ENCODE results near the gene CFAP20DC.
"Not testable (repeated sequence)": the region's sequence is repeated elsewhere in the genome, so short reads cannot be mapped to it uniquely, and the experiment has no call there.

CFAP20DC gene

GRCh38 chr3:58864480-58864879 lies 185.3 kb downstream of the CFAP20DC start:
- DNase-seq, result no peak

DNA sequence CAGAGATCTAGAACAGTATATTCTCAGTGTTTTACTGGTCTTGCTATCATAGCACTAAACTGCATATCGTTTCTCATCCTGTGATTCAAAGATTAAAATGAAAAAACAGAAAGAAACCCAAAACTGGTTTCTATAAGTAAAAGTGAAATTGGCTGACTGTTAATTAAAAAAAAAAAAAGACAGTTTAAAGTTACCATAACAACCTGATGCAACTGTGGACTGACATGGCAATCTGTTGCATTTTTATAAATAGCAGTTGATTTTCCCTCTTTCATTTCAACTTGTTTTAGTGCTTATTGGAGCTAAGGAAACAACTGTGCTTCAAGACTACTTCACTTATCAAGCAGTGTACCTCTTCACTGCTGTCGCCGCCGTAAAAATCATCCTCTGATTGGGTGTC lies 186.6 kb downstream of the CFAP20DC start:
- DNase-seq, result no peak

DNA sequence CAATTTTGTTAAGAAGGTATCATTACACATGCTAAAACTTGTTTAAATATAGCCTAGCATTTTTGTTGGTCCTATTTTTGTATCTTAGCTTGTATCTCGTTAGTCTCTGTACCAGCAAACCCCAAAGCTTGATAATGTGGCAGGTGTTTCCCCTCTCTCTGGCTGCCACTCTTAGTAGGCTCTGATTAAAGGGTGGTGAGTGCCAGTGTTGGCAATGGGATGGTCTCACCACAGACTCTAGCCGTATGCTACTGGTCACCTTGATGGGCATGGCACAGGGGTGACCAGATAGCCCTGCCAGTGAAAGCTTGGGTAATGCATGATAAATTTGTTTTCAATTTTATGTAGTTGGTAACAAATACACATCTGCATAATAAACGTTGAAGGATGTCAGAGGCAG lies 188.3 kb downstream of the CFAP20DC start:
- no peak for DNase-seq

- DNase-seq, result no peak
Observed at GRCh38 chr3:58858126-58858525, 191.7 kb downstream of the CFAP20DC start.

GRCh38 chr3:58857402-58857801 lies 192.4 kb downstream of the CFAP20DC start:
- DNase-seq, result no peak

GRCh38 chr3:58848826-58849225 lies 201.0 kb downstream of the CFAP20DC start:
- no peak for DNase-seq

DNA sequence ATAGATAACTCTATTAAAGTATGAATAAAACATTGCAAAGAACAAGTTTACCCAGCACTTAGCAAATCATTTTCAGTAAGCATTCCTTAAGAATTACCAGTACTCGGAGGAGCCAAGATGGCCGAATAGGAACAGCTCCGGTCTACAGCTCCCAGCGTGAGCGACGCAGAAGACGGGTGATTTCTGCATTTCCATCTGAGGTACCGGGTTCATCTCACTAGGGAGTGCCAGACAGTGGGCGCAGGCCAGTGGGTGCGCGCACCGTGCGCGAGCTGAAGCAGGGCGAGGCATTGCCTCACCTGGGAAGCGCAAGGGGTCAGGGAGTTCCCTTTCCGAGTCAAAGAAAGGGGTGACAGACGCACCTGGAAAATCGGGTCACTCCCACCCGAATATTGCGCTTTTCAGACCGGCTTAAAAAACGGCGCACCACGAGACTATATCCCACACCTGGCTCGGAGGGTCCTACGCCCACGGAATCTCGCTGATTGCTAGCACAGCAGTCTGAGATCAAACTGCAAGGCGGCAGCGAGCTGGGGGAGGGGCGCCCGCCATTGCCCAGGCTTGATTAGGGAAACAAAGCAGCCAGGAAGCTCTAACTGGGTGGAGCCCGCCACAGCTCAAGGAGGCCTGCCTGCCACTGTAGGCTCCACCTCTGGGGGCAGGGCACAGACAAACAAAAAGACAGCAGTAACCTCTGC lies 207.6 kb downstream of the CFAP20DC start:
- DNase-seq, result not testable (repeated sequence)

GRCh38 chr3:58840949-58841348 lies 208.9 kb downstream of the CFAP20DC start:
- DNase-seq, result no peak

DNA sequence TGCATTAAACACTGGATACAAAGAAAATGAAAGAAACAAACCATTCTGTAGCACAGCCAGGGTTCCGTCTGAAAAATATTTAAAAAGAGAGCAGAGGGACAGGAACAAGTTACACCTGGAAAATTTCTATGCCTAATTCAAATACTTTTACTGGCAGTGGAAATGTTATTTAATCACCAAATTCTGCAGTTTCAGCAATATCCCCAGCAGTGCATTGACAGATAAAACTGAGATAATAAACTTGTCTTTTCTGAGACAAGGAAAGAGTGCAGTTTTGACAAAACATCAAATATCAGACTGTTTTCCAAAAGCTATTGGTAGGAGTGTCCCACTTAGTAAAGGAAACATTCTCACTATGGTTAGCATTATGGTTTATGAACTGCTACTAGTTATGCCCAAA lies 209.9 kb downstream of the CFAP20DC start:
- DNase-seq, result no peak

DNA sequence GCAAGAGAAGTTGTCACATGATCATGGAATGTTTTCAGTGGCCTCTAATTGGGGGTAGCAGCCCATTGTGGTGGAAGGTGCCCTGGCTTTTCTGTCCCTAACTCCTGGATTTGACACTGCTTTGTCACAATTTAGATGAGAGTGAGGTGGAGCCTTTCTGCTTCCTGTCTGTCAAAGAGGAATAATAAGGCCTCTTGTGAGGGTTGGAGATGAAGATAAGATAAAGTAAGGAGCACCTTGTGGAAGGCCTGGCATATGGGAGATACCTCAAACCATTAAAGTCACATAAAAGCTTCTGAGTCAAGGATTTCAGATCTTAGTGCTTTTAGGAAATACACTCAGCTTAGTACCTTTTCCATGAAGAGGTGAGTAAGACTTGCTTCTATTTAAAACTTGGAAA lies 210.6 kb downstream of the CFAP20DC start:
- no peak for DNase-seq

- DNase-seq, result no peak
Observed at GRCh38 chr3:58837856-58838255, 212.0 kb downstream of the CFAP20DC start.

DNA sequence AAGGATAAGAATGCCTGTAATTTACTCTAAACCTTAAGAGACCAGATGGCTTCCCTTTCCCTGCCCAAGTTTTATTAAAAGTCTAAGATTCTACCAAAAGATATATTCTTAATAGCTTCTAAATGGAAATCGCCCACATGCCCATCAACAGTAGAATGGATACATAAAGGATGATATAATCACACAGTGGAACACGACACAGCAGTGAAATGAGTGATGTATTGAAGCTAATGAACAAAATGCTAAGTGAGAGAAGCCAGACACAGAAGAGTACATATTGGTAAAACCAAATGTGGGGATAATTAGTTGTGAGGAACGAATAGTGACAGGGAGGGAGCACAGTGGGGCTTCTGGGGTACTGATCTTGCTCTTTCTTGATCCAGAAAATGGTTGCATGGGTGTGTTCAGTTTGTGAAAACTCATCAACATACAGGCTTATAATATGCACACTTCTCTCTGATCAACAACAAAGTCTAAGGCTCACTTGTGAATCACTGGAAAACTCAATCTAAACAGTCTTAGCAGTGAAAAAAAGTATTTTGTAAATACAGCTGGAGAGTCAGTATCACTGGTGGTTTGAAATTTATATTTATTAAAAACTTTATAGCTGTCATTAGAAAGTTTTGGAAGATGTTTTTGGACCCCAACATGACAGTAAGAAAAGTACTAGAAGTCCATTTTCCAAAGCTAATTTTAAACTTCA lies 212.5 kb downstream of the CFAP20DC start:
- no peak for DNase-seq

- DNase-seq, result no peak
Observed at GRCh38 chr3:58835086-58835485, 214.7 kb downstream of the CFAP20DC start.

DNA sequence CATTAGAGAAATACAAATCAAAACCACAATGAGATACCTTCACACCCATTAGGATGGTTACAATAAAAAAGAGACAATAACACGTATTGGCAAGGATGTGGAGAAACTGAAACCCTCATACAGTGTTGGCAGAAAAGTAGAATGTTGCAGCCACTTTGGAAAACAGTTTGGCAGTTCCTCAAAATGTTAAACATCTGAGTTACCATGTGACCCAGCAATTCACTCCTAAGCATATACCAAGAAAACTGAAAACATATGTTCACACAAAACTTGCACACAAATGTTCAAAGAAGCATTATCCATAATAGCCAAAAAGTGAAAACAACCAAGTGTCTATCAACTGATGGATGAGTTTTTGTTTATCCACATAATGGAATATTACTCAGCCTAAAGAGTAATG lies 216.3 kb downstream of the CFAP20DC start:
- DNase-seq, result no peak

- no peak for DNase-seq
Observed at GRCh38 chr3:58829321-58830000, 220.4 kb downstream of the CFAP20DC start.

- no peak for DNase-seq
Observed at GRCh38 chr3:58824777-58825176, 225.0 kb downstream of the CFAP20DC start.

DNA sequence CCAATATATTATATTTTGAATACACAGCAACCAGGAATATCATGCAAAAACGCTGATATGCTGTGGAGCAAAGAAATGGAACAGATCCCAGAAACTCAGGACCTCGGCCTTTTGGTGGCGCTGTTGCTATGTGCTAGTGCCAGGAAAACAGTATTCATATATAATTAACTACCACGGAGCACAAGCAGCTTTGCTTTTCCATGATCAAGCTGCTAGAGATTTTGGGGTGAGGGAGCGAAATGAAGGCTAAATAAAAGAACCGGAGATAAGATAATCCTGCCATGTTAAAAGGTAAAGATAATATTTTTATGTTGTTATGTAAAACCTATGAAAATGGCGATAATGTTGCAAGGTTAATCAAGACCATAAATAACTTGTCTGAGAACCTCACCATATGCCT lies 225.5 kb downstream of the CFAP20DC start:
- DNase-seq, result no peak

- not testable (repeated sequence) for DNase-seq
Observed at GRCh38 chr3:58806551-58807244, 243.1 kb downstream of the CFAP20DC start.

DNA sequence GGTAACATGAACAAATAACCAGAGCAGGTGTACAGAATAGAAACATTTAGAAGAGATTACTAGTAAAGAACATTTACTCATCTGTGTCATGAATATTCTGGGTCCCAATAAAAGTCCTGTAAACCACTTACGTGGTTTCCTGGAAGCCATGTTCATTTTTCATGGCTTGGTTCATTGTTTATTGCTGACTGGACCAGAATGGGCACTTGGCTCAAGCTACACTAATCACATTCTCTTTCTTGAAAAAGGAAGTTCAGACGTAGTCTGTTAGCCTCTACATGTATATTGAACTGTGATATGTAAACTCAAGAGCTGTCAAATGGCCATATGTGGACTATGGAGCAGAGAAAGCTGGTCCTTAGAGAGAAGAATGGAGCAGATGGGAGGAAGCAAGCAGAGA lies 244.9 kb downstream of the CFAP20DC start:
- no peak for DNase-seq

GRCh38 chr3:58801541-58801940 lies 248.3 kb downstream of the CFAP20DC start:
- no peak for DNase-seq

DNA sequence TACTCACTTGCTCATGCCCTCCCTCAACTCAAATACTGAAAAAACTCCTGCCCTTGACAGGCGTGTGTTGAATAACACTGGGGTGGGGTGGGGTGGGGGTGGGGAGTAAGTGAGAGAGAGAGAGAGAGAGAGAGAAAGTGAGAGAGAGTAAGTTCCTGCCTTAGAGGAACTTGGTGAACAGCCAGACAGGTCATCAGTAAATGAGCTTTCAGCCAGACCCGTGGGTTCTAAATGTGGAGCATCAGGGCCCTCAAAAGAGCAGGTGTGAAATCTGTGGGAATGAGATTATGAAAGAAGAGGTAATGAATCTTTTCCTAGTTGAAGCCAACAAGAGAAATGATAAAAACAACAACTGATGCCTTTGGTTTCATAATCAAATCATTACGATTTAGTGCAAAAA lies 248.9 kb downstream of the CFAP20DC start:
- no peak for DNase-seq

DNA sequence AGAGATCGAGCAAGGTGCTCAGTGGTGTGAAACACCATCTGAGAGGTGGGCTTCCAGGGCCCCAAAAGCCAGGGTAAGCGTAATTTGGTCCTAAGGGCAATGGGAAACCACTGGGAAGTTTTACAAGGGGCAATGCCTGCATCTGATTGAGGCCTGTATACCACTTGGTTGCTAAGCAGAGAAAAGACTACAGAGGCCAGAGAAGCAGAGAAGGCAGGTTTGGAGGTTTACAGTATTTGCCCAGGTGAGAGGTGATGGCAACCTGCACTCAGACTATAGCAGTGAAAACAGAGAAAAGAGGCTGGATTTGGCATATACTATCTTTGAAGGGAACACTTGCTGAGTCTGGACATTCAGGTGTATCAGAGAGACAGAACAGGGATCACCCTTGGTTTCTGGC lies 249.8 kb downstream of the CFAP20DC start:
- DNase-seq, result no peak

DNA sequence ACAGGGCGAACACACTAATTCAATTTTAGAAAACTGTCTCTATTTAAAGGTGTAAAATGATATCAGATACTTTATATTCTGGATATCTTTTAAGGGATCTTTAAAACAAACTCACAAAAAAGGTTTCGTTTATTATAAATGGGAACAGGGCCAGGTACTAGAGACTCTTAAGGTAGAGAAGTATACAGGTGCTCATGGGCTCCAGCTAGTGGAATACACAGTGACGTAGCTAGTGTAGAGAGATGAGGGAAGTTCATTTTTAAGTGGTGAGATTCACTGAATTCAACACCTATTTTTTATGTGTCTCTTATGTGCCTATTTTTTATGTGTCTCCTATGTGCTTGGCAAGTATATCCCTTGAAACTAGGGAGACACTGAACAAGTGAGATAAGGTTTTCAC lies 250.6 kb downstream of the CFAP20DC start:
- no peak for DNase-seq

GRCh38 chr3:58798312-58798711 lies 251.5 kb downstream of the CFAP20DC start:
- DNase-seq, result no peak

All from stimulated activated naive CD4-positive, alpha-beta T cell (primary cell).